ENCODE measurements around the gene SINHCAF.

Gene SINHCAF

DNA sequence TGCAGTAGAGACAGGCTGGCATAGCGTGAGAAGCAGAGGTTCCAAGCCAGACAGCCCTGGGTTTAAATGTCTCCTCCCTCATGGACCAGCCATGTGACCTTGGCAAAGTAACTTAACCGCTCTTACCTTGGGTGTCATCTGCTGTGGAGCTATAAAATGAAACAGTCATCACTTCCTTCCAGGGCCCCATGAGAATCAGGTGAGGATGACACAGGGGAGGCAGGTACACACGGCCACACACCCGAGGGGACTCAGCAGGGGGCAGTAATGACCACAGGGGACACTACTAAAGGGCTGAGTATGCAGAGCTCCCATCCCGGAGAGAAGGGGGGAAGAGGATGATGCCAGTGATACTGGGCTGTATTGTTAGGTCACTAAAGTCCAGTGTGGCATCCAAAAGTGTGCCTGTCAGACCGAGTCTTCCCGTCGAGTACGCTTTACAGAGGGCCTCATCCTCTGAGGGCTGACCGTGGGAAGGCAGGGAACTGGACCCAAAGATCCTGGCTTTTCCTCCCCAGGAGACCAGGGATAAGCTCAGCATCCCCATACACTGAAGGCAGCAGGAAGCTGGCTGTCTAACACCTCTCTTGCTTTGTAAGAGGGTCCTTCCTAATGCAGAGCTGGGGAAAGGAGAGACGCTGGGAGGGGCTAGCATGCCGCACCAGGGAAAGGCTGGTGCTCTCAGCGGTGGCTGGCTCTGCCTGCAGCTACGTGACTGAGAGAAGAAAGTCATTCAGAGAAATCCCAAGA lies 94.2 kb downstream of the SINHCAF start:
- no peak for DNase-seq
